HG03097 (cell line): ENCODE data around the gene HCST.
"Not testable (repeated sequence)": the region's sequence is repeated elsewhere in the genome, so short reads cannot be mapped to it uniquely, and the experiment has no call there.

Experiments used
- ATAC-seq: cut with Tn5 transposase; IDR thresholded peaks from one replicate; pipeline ENCODE4 v1.9.1; 2021; ENCODE audit not compliant: unreplicated experiment, low FRiP score

The HCST gene, protein sequence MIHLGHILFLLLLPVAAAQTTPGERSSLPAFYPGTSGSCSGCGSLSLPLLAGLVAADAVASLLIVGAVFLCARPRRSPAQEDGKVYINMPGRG

DNA sequence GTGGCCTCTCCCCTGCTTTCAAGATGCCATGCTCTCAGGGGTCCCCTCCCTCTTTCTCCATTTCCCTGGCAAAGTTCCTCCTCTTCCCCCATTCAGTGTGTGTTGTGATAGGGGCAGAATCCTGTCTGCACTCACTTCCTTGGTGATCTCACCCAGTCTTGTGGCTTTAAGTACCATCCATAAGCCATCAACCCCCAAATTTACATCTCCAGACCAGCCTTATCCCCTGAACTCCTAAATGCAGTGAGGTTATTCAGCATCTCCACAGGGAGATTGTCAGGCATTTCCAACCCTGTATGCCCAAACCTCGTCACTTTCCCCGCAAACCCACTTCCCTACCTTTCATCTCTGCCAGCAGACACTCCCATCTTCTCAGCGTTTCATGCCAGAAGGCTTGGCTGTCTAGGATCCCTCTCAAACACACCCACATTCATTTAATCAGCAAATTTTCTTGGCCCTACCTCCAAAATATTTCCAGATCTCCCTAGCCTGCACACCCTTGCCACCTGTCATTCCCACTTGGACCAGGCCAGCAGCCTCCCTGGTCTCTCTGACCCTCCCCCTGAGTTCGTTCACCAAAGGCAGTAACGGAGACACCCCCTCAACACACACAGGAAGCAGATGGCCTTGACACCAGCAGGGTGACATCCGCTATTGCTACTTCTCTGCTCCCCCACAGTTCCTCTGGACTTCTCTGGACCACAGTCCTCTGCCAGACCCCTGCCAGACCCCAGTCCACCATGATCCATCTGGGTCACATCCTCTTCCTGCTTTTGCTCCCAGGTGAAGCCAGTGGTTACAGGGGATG lies at the start of gene HCST:
HCST (plus strand) TSS at position 676 of the 808 bp plus-strand sequence; CDS start at position 741, 65 bp downstream.
- ATAC-seq, result no peak

DNA sequence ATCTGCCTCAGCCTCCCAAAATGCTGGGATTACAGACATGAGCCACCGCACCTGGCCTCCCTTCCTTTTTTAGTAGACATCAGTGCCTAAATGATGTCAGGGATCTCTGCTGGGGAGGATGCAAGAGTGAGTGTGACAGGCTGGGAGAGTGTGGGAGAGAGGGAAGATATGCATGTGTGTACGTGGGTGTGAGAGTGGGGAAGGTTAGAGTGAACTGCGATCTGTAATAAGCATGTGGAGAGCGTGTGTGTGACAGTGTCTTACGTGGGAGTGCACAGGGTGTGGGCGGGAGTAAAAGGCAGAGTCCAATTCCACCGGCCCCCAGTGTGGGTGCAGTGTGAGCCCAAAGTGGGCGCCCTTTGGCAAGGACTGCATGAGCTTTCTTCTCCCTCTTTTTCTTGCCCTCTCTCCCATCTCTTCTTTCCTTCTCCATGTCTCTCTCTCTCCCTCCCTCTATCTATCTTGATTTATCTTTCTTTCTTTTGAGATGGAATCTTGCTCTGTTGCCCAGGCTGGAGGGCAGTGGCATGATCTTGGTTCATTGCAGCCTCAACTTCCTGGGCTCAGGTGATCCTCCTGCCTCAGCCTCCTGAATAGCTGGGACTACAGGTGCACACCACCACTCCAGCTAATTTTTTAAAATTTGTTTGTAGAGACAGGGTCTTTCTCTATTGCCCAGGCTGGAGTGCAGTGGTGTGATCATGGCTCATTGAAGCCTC lies 49.1 kb upstream of the HCST start:
- ATAC-seq, result no peak

DNA sequence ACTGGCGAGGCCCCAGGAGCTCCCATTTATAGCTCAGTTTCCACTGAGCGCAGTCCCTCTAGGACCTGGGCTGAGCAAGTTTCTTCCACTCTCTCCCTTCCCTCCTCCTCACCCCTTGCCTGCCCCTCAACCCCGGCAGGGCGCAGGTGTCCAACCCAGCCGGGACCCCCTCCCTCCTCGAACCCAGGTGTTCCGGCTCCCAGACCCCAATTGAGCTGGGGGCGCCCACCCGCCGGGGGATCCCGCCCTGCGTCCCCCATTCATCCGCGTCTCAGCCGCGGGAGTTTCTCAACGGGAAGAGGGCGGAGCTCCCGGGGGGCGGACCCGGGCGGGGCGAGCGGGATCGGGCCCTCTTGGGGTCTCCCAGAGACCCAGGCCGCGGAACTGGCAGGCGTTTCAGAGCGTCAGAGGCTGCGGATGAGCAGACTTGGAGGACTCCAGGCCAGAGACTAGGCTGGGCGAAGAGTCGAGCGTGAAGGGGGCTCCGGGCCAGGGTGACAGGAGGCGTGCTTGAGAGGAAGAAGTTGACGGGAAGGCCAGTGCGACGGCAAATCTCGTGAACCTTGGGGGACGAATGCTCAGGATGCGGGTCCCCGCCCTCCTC lies 45.7 kb upstream of the HCST start, which contains the start of gene KIRREL2:
KIRREL2 (plus strand) TSS at position 366 of the 604 bp plus-strand sequence; CDS start at position 575, 209 bp downstream.
- no peak for ATAC-seq

DNA sequence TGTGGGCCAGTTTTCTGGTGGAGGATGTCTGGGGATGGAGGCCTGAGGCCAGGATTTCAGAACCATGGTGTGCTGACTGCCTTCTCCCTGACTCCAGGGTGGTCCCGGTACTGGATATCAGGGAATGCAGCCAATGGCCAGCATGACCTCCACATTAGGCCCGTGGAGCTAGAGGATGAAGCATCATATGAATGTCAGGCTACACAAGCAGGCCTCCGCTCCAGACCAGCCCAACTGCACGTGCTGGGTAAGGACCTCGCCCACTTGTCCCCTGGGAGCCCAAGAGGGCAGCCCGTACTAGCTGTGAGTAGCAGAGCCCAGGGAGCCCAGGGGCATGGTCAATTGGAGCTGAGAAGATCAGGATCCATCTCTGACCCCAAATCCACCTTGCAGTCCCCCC lies 44.0 kb upstream of the HCST start:
- ATAC-seq, result no peak

DNA sequence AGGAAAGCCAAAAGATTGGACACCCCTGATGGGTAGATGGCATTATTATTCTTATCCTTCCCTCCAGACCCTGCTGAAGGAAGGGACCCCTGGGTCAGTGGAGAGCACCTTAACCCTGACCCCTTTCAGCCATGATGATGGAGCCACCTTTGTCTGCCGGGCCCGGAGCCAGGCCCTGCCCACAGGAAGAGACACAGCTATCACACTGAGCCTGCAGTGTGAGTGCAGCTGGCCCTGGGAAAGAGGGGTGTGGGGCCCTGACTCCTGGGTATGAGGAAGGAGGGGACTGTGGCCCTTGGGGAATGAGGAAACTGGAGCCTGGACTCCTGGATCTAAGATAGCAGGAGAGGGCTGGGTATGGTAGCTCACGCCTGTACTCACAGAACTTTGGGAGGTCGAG lies 42.9 kb upstream of the HCST start:
- ATAC-seq, result no peak

DNA sequence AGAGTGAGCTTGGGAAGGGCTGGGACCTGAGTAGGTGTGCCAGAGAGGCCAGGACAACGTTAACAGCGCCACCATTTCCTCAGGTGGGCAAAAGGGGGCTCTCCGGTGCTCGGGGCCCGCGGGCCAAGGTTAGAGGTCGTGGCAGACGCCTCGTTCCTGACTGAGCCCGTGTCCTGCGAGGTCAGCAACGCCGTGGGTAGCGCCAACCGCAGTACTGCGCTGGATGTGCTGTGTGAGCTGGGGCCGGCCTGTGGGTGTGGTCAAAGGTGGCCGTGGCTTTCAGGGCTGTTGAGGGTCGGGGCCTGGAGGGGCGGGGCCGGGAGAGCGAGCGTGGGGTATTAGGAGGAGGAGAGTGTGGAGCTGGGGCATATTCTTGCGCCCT lies 41.9 kb upstream of the HCST start:
- ATAC-seq, result no peak

DNA sequence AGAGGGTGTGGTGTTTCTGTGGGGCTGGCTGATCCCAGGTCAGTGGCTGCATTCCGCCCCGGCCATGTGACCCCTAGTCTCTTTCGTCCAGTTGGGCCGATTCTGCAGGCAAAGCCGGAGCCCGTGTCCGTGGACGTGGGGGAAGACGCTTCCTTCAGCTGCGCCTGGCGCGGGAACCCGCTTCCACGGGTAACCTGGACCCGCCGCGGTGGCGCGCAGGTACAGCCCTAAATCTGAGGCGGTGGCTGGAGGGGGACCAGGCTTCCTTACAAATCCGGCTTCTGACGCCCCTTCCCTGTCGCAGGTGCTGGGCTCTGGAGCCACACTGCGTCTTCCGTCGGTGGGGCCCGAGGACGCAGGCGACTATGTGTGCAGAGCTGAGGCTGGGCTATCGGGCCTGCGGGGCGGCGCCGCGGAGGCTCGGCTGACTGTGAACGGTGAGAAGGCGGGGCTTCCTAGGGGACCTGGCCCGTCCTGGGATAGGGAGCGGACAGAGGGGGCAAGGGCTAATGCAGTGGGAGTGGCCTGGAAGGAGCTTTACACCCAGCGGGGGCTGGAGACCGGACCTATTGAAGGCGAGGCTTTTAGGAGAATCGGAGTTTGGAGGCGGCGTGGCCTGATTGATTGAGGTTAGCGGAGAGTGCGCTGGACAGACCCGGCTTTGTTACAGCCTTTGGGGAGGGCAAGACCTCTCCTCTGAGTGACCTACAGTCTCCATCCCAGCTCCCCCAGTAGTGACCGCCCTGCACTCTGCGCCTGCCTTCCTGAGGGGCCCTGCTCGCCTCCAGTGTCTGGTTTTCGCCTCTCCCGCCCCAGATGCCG lies 41.3 kb upstream of the HCST start:
- no peak for ATAC-seq

DNA sequence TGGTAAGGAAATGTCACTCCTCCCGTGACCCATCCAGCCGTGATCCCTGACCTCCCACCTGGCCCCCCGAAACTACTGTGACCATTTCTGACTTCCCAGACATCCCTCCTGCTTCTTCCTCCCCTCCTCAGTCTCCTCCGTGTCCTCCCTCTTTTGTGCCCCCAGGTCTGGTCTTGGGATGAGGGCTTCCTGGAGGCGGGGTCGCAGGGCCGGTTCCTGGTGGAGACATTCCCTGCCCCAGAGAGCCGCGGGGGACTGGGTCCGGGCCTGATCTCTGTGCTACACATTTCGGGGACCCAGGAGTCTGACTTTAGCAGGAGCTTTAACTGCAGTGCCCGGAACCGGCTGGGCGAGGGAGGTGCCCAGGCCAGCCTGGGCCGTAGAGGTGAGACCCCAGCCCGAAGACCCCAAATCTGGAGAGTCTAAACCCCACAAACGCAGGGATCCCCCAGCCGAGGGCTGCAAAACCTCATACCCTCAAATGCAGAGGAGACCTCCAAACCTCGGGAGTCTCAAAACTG lies 40.6 kb upstream of the HCST start:
- ATAC-seq, result no peak

DNA sequence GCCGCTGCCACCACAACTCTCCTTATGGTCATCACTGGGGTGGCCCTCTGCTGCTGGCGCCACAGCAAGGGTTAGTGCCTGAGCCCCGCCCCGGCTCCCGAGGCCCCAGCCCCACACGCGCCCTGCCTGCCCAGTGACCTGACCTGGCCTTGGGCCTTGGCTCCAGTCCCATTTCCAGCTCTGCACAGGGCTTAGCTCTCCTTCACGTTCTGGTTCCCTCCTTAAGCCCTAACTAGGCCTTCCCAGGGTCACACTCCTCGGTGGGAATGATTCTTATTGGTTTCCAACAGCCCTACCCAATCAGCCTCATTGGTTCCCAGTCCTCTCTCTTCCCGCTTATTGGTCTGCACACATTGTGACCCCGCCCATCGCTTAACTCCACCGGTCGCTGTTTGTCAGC lies 39.8 kb upstream of the HCST start:
- ATAC-seq, result no peak

DNA sequence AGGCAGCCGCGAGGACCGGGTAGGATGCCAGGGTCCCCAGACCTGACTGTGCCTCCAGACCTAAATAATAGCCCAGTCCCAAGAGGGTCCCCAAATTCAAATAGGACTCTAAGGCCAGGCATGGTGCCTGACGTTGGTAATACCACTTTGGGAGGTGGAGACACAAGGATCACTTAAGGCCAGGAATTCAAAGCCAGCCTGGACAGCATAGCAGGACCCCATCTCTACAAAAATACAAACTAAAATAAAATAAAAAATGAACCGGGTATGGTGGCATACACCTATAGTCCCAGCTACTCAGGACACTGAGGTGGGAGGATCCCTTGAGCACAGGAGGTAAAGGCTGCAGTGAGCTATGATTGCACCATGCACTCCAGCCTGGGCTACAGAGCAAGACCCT lies 39.3 kb upstream of the HCST start:
- ATAC-seq, result no peak

DNA sequence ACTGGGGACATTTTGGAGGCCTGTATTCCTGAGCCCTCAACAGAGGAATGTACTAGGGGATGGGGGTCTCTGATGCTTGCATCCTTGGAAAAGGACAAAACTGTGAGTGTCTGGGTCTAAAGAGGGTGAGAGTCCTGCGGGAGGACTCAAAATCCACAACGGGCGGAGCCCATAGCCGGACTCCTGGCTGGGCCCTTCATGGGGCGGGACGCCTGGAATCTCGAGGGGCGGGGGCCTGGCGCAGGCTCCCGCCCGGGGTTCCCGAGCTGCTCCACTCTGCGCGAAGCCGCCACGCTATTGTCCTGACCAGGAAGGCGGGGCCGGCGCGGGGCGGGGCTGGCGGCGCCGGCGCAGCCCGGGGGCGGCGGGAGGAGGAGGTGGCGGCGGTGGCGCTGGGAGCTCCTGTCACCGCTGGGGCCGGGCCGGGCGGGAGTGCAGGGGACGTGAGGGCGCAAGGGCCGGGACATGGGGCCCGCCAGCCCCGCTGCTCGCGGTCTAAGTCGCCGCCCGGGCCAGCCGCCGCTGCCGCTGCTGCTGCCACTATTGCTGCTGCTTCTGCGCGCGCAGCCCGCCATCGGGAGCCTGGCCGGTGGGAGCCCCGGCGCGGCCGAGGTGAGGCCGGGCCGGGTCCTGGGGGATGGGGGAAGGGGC lies 34.0 kb upstream of the HCST start, which contains the start of gene APLP1:
APLP1 (plus strand) TSS at position 403 of the 651 bp plus-strand sequence; CDS start at position 466, 63 bp downstream.
- no peak for ATAC-seq

DNA sequence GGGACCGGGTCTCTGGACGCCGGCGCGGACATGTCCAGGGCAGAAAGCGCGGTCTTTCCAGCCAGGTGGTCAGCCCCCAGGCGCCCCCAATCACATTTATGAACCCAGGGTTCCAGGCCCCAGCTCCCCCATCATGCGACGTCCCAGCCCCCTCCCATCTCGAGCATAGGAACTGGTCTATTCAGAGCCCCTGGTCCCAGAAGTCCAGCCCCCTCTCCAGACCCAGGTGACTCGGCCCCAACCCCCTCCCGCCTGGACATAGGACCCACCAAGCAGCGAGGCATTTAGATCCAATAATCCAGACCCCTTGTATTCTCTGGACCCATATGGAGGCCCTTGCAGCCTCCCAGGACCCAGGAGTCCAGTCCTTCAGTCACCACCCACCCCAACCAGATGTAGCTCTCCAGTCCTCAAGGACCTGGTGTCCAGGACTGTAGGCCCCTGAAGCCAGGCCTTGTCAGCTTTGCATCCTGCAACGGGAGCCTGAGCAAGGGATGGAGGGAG lies 33.5 kb upstream of the HCST start:
- no peak for ATAC-seq

DNA sequence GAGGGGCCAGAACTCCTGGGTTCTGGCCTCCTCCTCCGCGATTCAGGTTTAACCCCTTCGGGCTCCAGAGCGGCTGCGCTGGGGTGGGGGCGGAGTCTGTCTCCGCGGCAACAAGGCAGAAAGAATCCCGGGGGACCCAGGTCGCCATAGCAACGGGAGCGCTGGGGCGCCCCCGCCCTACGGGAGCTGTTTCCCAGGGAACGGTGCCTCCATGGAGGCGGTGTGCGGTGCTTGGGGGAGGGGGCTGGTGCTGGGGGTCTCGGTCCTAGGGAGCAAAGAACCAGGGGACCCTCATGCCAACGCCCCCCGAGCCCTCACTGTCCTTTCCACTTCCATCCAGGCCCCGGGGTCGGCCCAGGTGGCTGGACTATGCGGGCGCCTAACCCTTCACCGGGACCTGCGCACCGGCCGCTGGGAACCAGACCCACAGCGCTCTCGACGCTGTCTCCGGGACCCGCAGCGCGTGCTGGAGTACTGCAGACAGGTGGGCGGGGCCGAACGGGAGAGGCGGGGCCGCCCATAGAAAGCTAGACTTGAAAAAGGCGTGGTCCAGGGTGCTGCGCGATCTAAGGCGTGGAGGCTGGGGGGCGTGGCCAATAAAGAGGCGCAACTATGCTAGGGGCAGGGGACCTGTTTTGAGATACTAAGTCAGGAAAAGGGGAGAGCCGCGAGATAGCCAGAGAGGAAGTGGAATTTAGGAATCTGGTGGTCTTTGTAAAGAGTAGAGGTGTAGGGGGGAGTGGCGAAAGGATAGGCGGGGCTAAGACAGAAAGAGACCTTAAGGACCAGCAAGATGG lies 32.8 kb upstream of the HCST start:
- no peak for ATAC-seq

DNA sequence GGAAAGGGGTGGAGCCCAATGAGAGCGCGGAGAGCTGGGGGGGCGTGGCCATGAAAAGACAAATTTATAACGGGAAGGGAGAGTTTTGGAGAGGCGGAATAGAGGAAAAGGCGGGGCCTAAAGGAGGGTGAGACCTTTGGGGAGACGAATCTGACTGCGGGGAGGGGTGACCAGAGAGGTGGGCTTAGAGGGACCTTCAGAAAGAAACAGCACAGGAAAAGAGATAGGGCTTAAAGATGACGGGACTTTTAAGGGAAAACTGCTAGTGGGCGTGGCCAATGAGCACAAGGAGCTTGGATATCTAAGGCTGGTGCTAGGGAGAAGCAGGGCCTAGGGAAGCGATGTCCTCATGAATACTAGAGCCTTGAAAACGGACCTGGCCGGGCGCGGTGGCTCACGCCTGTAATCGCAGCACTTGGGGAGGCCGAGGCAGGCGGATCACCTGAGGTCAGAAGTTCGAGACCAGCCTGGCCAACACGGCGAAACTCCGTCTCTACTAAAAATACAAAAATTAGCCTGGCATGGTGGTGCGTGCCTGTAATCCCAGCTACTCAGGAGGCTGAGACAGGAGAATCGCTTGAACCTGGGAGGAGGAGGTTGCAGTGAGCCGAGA lies 32.1 kb upstream of the HCST start:
- ATAC-seq, result not testable (repeated sequence)

DNA sequence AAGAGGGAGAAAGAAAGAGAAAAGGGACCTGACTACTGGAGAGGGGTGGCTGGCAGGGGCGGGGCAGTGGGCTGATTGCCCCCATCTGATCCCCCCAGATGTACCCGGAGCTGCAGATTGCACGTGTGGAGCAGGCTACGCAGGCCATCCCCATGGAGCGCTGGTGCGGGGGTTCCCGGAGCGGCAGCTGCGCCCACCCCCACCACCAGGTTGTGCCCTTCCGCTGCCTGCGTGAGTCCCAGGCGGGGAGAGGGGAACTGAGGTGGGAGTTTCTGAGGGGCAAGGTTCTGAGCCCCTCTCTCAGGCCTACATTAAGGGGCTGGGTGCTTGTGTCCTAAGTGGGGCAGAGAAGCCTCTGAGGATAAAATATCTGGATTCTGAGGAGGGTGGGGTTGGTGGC lies 31.5 kb upstream of the HCST start:
- no peak for ATAC-seq

DNA sequence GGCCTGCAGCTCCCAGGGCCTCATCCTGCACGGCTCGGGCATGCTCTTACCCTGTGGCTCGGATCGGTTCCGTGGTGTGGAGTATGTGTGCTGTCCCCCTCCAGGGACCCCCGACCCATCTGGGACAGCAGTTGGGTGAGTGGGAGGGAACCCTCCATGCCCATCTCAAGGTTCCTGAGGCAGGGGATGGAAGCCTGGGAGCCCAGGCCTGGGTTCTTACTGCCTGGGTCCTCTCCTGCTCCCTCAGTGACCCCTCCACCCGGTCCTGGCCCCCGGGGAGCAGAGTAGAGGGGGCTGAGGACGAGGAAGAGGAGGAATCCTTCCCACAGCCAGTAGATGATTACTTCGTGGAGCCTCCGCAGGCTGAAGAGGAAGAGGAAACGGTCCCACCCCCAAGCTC lies 30.7 kb upstream of the HCST start:
- ATAC-seq, result no peak

DNA sequence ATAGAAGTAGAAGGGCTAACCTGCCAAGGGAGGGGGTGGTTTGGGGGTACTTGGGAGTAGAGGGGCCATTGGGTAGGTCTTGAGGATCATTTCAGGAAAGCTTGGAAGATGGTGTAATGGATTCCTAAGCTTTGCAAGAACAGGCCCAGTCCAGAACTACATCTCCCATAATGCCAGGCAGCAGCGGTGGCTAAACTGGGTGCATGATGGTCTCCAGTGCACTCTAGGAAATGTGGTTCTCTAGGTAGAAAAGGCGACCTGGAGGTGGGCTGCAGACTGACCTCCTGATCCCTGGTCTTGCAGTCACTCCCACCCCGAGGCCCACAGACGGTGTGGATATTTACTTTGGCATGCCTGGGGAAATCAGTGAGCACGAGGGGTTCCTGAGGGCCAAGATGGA lies 30.1 kb upstream of the HCST start:
- ATAC-seq, result no peak

DNA sequence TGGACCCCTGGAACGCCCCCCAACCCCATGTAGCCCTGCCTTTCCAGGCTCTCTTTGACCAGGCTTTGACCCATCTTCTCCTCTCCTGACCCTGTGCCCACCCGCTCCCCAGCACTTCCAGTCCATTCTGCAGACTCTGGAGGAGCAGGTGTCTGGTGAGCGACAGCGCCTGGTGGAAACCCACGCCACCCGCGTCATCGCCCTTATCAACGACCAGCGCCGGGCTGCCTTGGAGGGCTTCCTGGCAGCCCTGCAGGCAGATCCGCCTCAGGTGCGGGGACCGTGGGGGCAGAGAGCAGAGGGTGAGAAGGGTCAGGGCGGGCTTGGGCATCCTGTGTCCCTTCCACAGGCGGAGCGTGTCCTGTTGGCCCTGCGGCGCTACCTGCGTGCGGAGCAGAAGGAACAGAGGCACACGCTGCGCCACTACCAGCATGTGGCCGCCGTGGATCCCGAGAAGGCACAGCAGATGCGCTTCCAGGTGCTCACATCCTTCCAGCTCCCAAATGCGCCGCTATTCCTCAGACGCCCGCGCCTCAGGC lies 27.9 kb upstream of the HCST start:
- no peak for ATAC-seq
